ENCODE results near the gene PLEKHA7. TPM values are rescaled to one million over a fixed set of nuclear protein-coding genes. Genes with fewer than 3 reads are reported as not detected.

PLEKHA7 gene
- total and polyA plus RNA-seq, 8 donors, result 12.8 to 82.3 (median 46.6) TPM

- H3K9me3 ChIP-seq, result no peaks in the 10 kb centered on the region
- no peak overlapping the region for H3K27ac ChIP-seq
- peaks cover 0 to 26% (median 6%) of the 10 kb centered on the region in 4 donors for H3K4me1 ChIP-seq
- no peak for TF ChIP-seq CTCF (IDR thresholded peaks at IDR 0.05)
- H3K36me3 ChIP-seq, result peaks cover 0 to 9% (median 2%) of the 10 kb centered on the region in 4 donors
- intact Hi-C loops (cut with DNase I; ENCODE audit: low total_unique reads), result no loop called here
- DNase-seq, result peak in 1 of 2 donors; percentile 21
- 88 to 96% (median 93%) methylated on average over 3 of the region's 3 CpGs for WGBS, 5 donors
- no peak overlapping the region for H3K4me3 ChIP-seq
- H3K27me3 ChIP-seq, result no peaks in the 10 kb centered on the region
Observed at GRCh38 chr11:16862726-16863125, 151.5 kb downstream of the PLEKHA7 start.

- TF ChIP-seq POLR2A (IDR thresholded peaks at IDR 0.05) (no peak), POLR2AphosphoS5 (IDR thresholded peaks at IDR 0.05) (no peak), EP300 (IDR thresholded peaks at IDR 0.05) (no peak), CTCF (IDR thresholded peaks at IDR 0.05) (no peak)
- 63 to 79% (median 74%) methylated on average over 3 of the region's 3 CpGs for WGBS, 5 donors
- intact Hi-C loops (cut with DNase I; ENCODE audit: low total_unique reads), result no loop called here
Observed at GRCh38 chr11:16861862-16862261, 152.4 kb downstream of the PLEKHA7 start.

GRCh38 chr11:16860617-16861016 lies 153.6 kb downstream of the PLEKHA7 start:
- DNase-seq, result peak in 1 of 2 donors; percentile 35
- intact Hi-C loops (cut with DNase I; ENCODE audit: low total_unique reads), result no loop called here
- 19 to 43% (median 29%) methylated on average over 1 of the region's 1 CpG for WGBS, 5 donors
- no peaks in the 10 kb centered on the region for H3K27me3 ChIP-seq
- peaks cover 0 to 5% (median 4%) of the 10 kb centered on the region in 4 donors for H3K36me3 ChIP-seq
- TF ChIP-seq CTCF (IDR thresholded peaks at IDR 0.05) (no peak), EP300 (IDR thresholded peaks at IDR 0.05) (no peak), POLR2A (IDR thresholded peaks at IDR 0.05) (no peak), POLR2AphosphoS5 (IDR thresholded peaks at IDR 0.05) (no peak)
- H3K4me3 ChIP-seq, result no peak overlapping the region
- H3K4me1 ChIP-seq, result peaks cover 0 to 26% (median 6%) of the 10 kb centered on the region in 4 donors
- no peak overlapping the region for H3K27ac ChIP-seq
- no peaks in the 10 kb centered on the region for H3K9me3 ChIP-seq

More at GRCh38 chr11:16861862-16862261, 152.4 kb downstream of the PLEKHA7 start:
- H3K36me3 ChIP-seq, result peaks cover 0 to 3% (median under 1%) of the 10 kb centered on the region in 4 donors
- no peaks in the 10 kb centered on the region for H3K27me3 ChIP-seq
- peaks cover 0 to 26% (median 6%) of the 10 kb centered on the region in 4 donors for H3K4me1 ChIP-seq
- no peak for DNase-seq
- no peak overlapping the region for H3K4me3 ChIP-seq
- no peaks in the 10 kb centered on the region for H3K9me3 ChIP-seq
- H3K27ac ChIP-seq, result no peak overlapping the region

GRCh38 chr11:16859651-16860050 lies 154.6 kb downstream of the PLEKHA7 start:
- peaks cover 0 to 26% (median 6%) of the 10 kb centered on the region in 4 donors for H3K4me1 ChIP-seq
- peaks cover 0 to 14% (median 14%) of the 10 kb centered on the region in 4 donors for H3K36me3 ChIP-seq
- no peak for TF ChIP-seq POLR2AphosphoS5 (IDR thresholded peaks at IDR 0.05)
- TF ChIP-seq POLR2A (IDR thresholded peaks at IDR 0.05), result no peak
- TF ChIP-seq CTCF (IDR thresholded peaks at IDR 0.05), result no peak
- TF ChIP-seq EP300 (IDR thresholded peaks at IDR 0.05), result no peak
- intact Hi-C loops (cut with DNase I; ENCODE audit: low total_unique reads), result no loop called here
- no peak for DNase-seq
- no peaks in the 10 kb centered on the region for H3K27me3 ChIP-seq
- no peaks in the 10 kb centered on the region for H3K9me3 ChIP-seq
- H3K4me3 ChIP-seq, result no peak overlapping the region
- H3K27ac ChIP-seq, result no peak overlapping the region
- 53 to 76% (median 61%) methylated on average over 5 to 6 of the region's 6 CpGs for WGBS, 5 donors
